Measurements from ENCODE around the gene ARHGEF16.

The ARHGEF16 gene

DNA sequence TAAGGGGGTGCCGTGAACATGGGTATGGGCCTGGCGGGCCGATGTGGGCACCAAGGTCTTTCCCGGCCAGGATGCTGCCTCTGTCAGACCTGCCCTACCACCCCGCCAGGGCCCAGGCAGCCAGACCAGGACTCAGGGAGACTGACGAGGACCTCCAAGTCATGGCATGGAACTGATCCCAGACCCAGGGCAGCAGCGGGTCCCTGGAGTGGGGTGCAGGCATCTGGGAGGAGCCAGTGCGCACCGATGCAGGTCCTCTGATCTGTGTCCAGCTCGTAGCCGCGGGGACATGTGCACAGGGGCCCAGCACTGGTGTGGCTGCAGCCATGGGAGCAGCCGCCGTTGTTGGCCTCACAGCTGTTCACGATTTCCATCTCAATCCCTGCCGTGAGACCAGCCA lies 56.8 kb downstream of the ARHGEF16 start:
- H3K27me3 ChIP-seq (ENCODE audit: control insufficient read depth, insufficient read depth, low read length) = no peaks in the 10 kb centered on the region
- H3K9ac ChIP-seq (ENCODE audit: low read length) = no peak overlapping the region
- H3K4me3 ChIP-seq (ENCODE audit: low read length) = no peak overlapping the region
- no peaks in the 10 kb centered on the region for H3K36me3 ChIP-seq (ENCODE audit: control insufficient read depth, insufficient read depth, low read length)
- H3K4me1 ChIP-seq (ENCODE audit: control insufficient read depth, insufficient read depth, low read length) = no peaks in the 10 kb centered on the region
- no peak overlapping the region for H3K27ac ChIP-seq (ENCODE audit: low read depth, low read length)

DNA sequence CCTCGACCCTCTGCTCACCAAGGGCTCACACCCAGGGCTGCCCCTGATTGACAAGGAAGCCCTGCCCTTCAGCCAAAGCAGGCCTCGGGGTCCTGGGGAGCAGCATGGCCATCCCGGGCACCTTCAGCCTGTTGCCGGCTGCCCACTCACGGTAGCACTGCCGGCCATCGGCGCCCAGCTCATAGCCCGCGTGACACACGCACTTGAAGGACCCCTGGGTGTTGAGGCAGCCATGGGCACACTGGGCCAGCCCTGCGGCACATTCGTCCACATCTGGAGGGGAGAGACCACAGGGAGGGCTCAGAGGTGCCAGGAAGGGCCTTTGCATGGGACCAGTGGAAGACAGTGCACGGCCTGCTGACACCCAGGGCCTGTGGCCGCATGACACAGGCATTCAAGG lies 57.4 kb downstream of the ARHGEF16 start:
- H3K9ac ChIP-seq (ENCODE audit: low read length) = no peak overlapping the region
- no peak overlapping the region for H3K27ac ChIP-seq (ENCODE audit: low read depth, low read length)
- no peak overlapping the region for H3K4me3 ChIP-seq (ENCODE audit: low read length)
- no peaks in the 10 kb centered on the region for H3K36me3 ChIP-seq (ENCODE audit: control insufficient read depth, insufficient read depth, low read length)
- H3K27me3 ChIP-seq (ENCODE audit: control insufficient read depth, insufficient read depth, low read length) = no peaks in the 10 kb centered on the region
- H3K4me1 ChIP-seq (ENCODE audit: control insufficient read depth, insufficient read depth, low read length) = peaks cover 1% of the 10 kb centered on the region

DNA sequence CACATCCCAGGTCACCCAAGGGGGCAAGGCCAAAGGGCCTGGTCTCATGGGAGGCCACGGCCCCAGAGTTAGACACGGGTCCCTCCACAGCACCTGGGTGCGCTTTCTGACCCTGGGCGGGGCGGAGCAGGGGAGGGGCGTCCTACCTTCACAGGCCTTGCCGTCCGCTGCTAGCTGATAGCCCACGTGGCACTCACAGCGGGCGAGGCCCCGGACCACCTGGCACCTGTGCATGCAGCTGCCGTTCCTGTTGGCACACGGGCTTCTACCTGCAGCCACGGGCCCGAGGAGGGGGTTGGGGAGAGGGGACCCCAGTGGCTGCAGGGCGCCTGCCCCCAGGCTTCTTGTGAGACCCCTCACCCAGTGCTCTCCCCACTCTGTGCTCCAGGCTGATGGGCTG lies 59.9 kb downstream of the ARHGEF16 start:
- H3K4me3 ChIP-seq (ENCODE audit: low read length) = no peak overlapping the region
- no peak overlapping the region for H3K9ac ChIP-seq (ENCODE audit: low read length)
- H3K27me3 ChIP-seq (ENCODE audit: control insufficient read depth, insufficient read depth, low read length) = no peaks in the 10 kb centered on the region
- H3K36me3 ChIP-seq (ENCODE audit: control insufficient read depth, insufficient read depth, low read length) = no peaks in the 10 kb centered on the region
- peaks cover 7% of the 10 kb centered on the region for H3K4me1 ChIP-seq (ENCODE audit: control insufficient read depth, insufficient read depth, low read length)
- H3K27ac ChIP-seq (ENCODE audit: low read depth, low read length) = no peak overlapping the region

DNA sequence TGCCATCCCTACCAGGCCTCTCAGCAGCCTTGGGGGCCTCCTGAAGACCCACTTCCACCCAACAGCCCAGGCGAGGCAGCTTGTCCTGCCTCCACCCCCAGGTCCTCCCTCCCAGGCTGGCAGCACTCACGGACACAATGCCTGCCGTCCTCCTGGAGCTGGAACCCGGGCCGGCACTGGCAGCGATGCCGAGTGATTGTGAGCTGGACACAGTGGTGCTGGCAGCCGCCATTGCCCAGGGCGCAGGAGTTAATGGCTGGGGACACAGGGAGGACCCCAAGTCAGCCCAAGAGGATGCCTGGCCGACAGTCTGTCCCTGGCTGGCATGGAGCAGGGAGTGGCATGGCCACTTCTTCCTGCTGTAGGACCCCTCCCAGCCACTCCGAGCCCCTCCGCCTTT lies 60.8 kb downstream of the ARHGEF16 start:
- Histone ChIP-seq H3K4me1 (ENCODE audit: control insufficient read depth, insufficient read depth, low read length) (peaks cover 7% of the 10 kb centered on the region), H3K36me3 (ENCODE audit: control insufficient read depth, insufficient read depth, low read length) (no peaks in the 10 kb centered on the region), H3K9ac (ENCODE audit: low read length) (no peak overlapping the region), H3K27ac (ENCODE audit: low read depth, low read length) (no peak overlapping the region), H3K27me3 (ENCODE audit: control insufficient read depth, insufficient read depth, low read length) (no peaks in the 10 kb centered on the region), H3K4me3 (ENCODE audit: low read length) (no peak overlapping the region)

DNA sequence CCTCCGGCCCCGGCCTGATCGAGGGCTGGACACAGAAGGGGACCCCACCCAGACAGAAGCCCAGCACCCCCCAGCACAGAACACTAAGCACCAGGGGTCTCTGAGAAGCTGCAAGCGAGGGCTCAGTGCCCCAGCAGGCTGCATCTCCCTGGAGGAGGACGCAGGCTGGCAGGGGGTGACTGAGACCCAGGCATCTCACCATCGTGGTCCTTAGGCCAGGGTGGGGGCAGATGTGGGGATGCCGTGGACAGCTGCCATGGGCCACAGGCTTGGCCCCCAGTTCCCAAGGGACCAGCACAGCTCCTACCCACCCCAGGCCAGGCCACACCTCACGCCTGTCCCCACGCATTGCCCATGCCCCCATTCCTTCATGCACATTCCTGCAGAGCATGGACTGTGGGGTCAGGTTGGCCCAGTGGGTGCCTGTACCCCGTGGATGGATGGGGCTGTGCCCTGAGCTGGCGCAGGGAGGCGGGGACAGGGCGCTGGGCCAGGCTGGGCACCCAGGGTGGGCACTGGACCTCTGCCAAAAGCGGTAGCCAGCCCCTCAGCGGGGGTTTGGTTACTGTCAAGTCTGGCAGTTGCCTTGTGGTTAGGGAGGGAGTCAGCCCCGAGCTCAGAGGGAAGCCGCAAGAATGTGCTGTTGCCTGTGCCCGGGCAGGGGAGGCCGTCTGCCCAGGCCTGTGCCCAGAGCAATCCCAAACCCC lies 61.5 kb downstream of the ARHGEF16 start:
- H3K36me3 ChIP-seq (ENCODE audit: control insufficient read depth, insufficient read depth, low read length) = no peaks in the 10 kb centered on the region
- H3K4me1 ChIP-seq (ENCODE audit: control insufficient read depth, insufficient read depth, low read length) = peaks cover 7% of the 10 kb centered on the region
- H3K4me3 ChIP-seq (ENCODE audit: low read length) = no peak overlapping the region
- no peak overlapping the region for H3K9ac ChIP-seq (ENCODE audit: low read length)
- H3K27me3 ChIP-seq (ENCODE audit: control insufficient read depth, insufficient read depth, low read length) = no peaks in the 10 kb centered on the region
- H3K27ac ChIP-seq (ENCODE audit: low read depth, low read length) = no peak overlapping the region

DNA sequence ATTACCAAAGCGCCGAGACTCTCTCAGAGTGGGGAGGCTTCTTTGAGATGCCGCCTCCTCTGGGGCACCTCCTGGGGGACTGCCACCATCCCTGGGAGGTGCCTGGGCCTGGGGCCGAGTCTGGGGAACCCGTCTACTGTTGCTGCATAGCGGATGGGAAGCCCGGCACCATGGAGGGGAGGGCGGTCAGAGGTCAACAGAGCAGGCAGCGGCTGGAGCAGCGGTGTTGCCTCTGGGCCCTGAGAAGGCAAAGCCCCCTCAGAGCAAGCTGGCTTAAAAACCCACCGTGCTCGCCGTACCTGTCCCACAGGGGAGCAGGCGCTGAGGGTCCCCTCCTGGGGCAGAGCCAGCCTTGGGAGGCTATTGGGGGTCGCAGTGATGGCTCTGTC lies 62.0 kb downstream of the ARHGEF16 start:
- Histone ChIP-seq H3K27ac (ENCODE audit: low read depth, low read length) (no peak overlapping the region), H3K4me3 (ENCODE audit: low read length) (no peak overlapping the region), H3K27me3 (ENCODE audit: control insufficient read depth, insufficient read depth, low read length) (no peaks in the 10 kb centered on the region), H3K4me1 (ENCODE audit: control insufficient read depth, insufficient read depth, low read length) (peaks cover 7% of the 10 kb centered on the region), H3K9ac (ENCODE audit: low read length) (no peak overlapping the region), H3K36me3 (ENCODE audit: control insufficient read depth, insufficient read depth, low read length) (no peaks in the 10 kb centered on the region)

DNA sequence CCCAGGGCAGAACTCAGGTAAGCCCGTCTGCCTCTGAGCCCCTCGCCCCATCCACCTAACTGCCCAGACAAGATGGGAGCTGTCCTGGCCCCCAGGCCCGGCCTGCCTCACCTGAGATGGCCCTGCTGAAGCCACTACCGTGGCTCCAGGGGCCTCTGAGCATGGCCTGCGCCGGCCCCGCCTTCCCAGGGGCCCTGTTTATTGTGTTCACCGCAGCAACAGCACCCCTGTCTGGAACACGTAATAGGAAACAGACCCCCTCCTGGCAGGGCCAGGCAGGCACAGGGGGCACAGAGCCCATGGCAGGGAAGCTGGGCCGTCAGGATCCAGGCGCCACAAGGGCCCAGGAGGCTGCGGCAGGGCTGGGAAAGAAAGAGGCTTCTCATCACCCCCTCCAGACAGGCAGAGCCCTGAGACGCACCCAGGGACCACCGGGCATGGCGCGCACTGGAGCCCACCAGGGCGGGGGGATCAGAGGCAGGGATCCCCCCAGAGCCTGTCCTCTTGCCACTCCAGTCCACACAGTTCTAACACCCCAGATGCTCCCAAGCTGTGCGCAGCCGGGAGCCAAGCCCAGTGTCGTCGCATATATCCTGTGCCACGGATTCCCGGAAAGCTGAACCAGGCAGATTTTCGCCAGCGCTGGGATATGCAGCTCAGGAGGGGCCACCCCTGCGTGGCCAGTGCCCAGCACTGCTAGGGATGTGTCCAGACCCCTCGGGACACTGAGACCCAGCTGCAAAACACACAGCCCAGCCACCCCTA lies 62.6 kb downstream of the ARHGEF16 start:
- no peak overlapping the region for H3K9ac ChIP-seq (ENCODE audit: low read length)
- H3K4me1 ChIP-seq (ENCODE audit: control insufficient read depth, insufficient read depth, low read length) = peaks cover 7% of the 10 kb centered on the region
- no peaks in the 10 kb centered on the region for H3K36me3 ChIP-seq (ENCODE audit: control insufficient read depth, insufficient read depth, low read length)
- H3K4me3 ChIP-seq (ENCODE audit: low read length) = no peak overlapping the region
- H3K27me3 ChIP-seq (ENCODE audit: control insufficient read depth, insufficient read depth, low read length) = no peaks in the 10 kb centered on the region
- H3K27ac ChIP-seq (ENCODE audit: low read depth, low read length) = no peak overlapping the region

DNA sequence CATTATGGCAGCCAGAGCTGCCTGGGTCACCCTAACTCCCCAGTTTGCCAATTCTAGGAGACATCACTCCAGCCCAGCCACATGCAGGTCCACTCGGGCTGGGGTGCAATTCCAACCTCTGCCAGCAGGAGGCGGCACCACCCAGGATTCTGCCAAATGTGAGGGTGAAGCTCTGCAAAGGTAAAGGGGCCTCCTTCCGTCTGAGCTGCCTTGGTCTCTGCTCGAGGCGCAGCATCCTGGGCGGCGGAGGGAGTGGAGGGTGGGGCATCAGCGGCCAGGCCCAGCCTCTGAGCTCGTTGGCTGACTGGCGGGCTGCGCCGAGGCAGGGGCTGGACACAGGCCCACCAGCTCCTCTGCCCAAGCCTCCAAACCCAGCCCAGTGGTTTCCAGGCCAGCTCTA lies 63.8 kb downstream of the ARHGEF16 start:
- H3K36me3 ChIP-seq (ENCODE audit: control insufficient read depth, insufficient read depth, low read length) = no peaks in the 10 kb centered on the region
- H3K4me1 ChIP-seq (ENCODE audit: control insufficient read depth, insufficient read depth, low read length) = peaks cover 7% of the 10 kb centered on the region

DNA sequence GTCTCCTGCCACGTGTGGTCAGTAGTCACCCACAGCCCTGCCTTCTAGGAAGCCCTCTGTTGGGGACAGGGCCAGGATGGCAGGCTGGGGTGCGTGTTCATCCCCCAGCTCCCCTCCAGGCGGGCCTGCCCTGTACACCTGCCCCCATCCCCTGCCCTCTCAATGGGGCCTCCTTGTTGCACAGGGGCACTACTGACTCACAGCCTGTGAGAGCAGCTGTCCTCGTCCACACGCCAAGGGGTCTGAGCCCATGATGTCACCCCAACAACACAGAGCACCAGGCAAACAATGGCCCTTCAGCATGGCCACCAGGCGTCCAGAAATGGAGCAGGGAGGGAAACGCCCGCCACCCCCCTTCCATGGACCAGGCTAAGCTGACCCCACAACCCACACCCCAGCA lies 64.3 kb downstream of the ARHGEF16 start:
- Histone ChIP-seq H3K9ac (ENCODE audit: low read length) (no peak overlapping the region), H3K4me3 (ENCODE audit: low read length) (no peak overlapping the region), H3K27ac (ENCODE audit: low read depth, low read length) (no peak overlapping the region), H3K36me3 (ENCODE audit: control insufficient read depth, insufficient read depth, low read length) (no peaks in the 10 kb centered on the region), H3K27me3 (ENCODE audit: control insufficient read depth, insufficient read depth, low read length) (no peaks in the 10 kb centered on the region), H3K4me1 (ENCODE audit: control insufficient read depth, insufficient read depth, low read length) (peaks cover 7% of the 10 kb centered on the region)

More for the DNA sequence above, 63.8 kb downstream of the ARHGEF16 start:
- H3K27ac ChIP-seq (ENCODE audit: low read depth, low read length) = no peak overlapping the region
- no peak overlapping the region for H3K9ac ChIP-seq (ENCODE audit: low read length)
- H3K27me3 ChIP-seq (ENCODE audit: control insufficient read depth, insufficient read depth, low read length) = no peaks in the 10 kb centered on the region
- no peak overlapping the region for H3K4me3 ChIP-seq (ENCODE audit: low read length)

DNA sequence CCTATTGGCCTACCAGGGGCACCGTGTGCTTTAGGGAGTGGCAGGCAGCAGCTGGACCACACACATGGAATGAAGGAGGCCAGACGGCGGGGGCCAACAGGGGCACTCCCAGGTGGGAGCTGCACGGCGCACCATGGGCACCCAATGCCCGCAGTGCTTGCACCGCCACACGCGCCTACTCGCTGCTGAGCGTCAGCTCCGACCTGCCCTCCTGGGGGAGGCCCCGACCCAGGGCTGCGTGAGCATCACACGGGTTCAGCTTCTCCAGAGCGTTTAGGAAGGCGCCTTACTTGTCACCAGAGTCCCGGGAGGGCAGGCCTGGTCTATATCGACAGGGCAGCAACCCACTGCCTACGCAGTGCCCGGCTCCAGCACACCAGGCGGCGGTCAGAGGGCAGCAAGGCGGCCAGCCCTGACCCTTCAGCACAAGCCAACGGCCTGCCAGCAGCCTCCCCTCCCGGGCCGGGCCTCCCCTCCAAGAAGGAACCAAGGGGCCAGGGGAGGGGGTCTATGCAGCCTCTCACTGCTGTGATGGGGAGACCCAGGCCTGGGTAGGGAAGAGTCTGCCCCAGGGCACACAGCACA lies 64.9 kb downstream of the ARHGEF16 start:
- Histone ChIP-seq H3K9ac (ENCODE audit: low read length) (no peak overlapping the region), H3K36me3 (ENCODE audit: control insufficient read depth, insufficient read depth, low read length) (no peaks in the 10 kb centered on the region), H3K27ac (ENCODE audit: low read depth, low read length) (no peak overlapping the region), H3K4me3 (ENCODE audit: low read length) (no peak overlapping the region), H3K4me1 (ENCODE audit: control insufficient read depth, insufficient read depth, low read length) (peaks cover 7% of the 10 kb centered on the region), H3K27me3 (ENCODE audit: control insufficient read depth, insufficient read depth, low read length) (no peaks in the 10 kb centered on the region)

DNA sequence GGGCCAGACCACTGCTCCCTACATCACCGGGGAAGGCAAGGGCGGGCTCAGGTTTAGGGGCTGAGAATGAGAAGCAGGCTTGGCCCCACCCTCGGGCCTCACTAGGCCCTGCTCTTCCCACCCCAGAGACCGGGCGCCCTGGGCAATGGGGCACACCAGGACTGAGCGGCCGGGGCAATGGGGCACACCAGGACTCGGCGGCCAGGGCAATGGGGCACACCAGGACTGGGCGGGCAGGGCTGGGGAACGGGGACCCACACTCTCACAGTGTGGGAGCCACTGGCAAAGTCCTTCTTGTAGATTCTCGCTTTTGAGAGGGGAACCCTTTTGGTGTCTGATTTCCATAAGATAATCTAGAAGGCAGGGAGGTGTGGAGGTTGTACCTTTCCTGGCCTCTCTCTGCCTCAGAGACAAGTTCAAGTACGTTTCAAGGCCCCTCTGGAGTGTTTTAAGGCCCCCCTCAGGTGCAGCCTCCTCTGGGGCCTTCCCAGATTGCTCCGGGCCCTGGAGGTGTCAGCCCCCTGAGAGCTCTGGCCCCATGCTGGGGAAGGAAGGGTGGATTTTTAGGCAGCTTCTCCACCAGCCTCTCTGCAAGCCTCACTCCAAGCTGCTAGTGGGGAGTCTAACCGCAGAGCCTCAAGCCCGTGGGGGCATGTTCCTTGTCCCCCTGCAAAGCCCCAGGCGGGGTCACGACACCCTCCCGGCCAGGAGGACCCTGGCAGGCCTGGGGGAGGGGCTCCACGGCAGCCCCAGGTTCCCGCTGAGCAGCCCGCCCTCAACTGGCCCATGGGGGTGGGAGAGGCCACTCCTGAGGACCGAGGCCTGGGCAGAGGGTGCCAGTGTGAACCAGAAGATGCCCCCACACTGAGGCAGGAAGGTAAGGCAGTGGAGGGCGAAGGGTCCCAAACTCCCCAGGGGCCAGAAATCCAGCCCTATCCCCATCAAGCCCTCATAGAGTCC lies 66.2 kb downstream of the ARHGEF16 start:
- H3K4me1 ChIP-seq (ENCODE audit: control insufficient read depth, insufficient read depth, low read length) = peaks cover 7% of the 10 kb centered on the region
- no peak overlapping the region for H3K4me3 ChIP-seq (ENCODE audit: low read length)
- H3K27ac ChIP-seq (ENCODE audit: low read depth, low read length) = no peak overlapping the region
- H3K36me3 ChIP-seq (ENCODE audit: control insufficient read depth, insufficient read depth, low read length) = no peaks in the 10 kb centered on the region
- H3K27me3 ChIP-seq (ENCODE audit: control insufficient read depth, insufficient read depth, low read length) = no peaks in the 10 kb centered on the region
- no peak overlapping the region for H3K9ac ChIP-seq (ENCODE audit: low read length)

DNA sequence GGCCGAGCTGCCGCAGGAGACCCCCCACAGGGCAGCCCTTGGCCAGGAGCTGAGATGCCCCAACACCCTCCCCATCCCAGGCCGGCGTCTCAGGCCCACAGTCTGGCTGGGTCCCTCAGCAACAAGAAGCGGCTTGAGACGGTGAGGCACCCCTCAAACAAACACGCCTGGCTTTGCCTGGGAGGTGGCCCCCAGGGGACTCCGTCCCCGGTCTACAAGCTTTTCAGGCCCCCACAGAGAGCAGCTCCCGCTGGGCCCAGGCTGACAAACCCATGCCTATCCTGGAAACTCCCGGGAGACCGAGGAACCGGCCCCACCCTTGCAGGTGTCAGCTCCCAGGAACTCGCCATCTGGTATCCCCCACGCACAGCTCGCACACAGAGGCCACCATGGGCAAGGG lies 67.0 kb downstream of the ARHGEF16 start:
- Histone ChIP-seq H3K27me3 (ENCODE audit: control insufficient read depth, insufficient read depth, low read length) (no peaks in the 10 kb centered on the region), H3K27ac (ENCODE audit: low read depth, low read length) (no peak overlapping the region), H3K4me3 (ENCODE audit: low read length) (no peak overlapping the region), H3K4me1 (ENCODE audit: control insufficient read depth, insufficient read depth, low read length) (peaks cover 7% of the 10 kb centered on the region), H3K36me3 (ENCODE audit: control insufficient read depth, insufficient read depth, low read length) (no peaks in the 10 kb centered on the region), H3K9ac (ENCODE audit: low read length) (no peak overlapping the region)
